DOHH2 (cell line): ENCODE data around the gene PRPF18.

Experiments
- H3F3A ChIP-seq: fragments of 200-600 bp; sonication (generic), shearing (Covaris generic); 2 replicates; pipeline ENCODE4 v1.6.0; 2016; ENCODE audit warnings: antibody characterized with exemption, mild to moderate bottlenecking; ENCODE audit not compliant: control insufficient read depth, insufficient read depth
- H3K27ac ChIP-seq: fragments of 200-600 bp; sonication (generic); 2 replicates; pipeline ENCODE4 v1.5.1; 2014; ENCODE audit warnings: low read depth, mild to moderate bottlenecking, low read length, moderate library complexity
- H3K27me3 ChIP-seq: fragments of 200-600 bp; sonication (generic); 2 replicates; pipeline ENCODE4 v1.6.1; 2014; ENCODE audit warnings: mild to moderate bottlenecking, low read length, mixed read lengths; ENCODE audit not compliant: control insufficient read depth
- H3K36me3 ChIP-seq: fragments of 200-600 bp; sonication (generic); 2 replicates; pipeline ENCODE4 v1.6.1; 2014; ENCODE audit warnings: mild to moderate bottlenecking, low read length, moderate library complexity, mixed read lengths; ENCODE audit not compliant: control insufficient read depth
- H3K4me1 ChIP-seq: fragments of 200-600 bp; sonication (generic); 2 replicates; pipeline ENCODE4 v1.6.1; 2014; ENCODE audit warnings: mild to moderate bottlenecking, low read length, mixed read lengths; ENCODE audit not compliant: control insufficient read depth
- H3K4me2 ChIP-seq: fragments of 200-600 bp; sonication (generic); 2 replicates; pipeline ENCODE4 v1.6.0; 2014; ENCODE audit warnings: mild to moderate bottlenecking, low read length, moderate library complexity
- H3K4me3 ChIP-seq: fragments of 200-600 bp; sonication (generic); 2 replicates; pipeline ENCODE4 v1.5.1; 2014; ENCODE audit warnings: mild to moderate bottlenecking, low read length, mixed read lengths
- H3K79me2 ChIP-seq: fragments of 200-600 bp; sonication (generic); 2 replicates; pipeline ENCODE4 v1.6.1; 2014; ENCODE audit warnings: mild to moderate bottlenecking, low read length, mixed read lengths; ENCODE audit not compliant: control insufficient read depth
- H3K9me2 ChIP-seq: fragments of 200-600 bp; sonication (generic); replicated peaks from 2 replicates; pipeline ENCODE4 v1.6.1; 2014; ENCODE audit warnings: mild to moderate bottlenecking, low read length, mixed read lengths; ENCODE audit not compliant: control insufficient read depth
- H3K9me3 ChIP-seq: fragments of 200-600 bp; sonication (generic); 2 replicates; pipeline ENCODE4 v1.6.1; 2014; ENCODE audit warnings: antibody characterized with exemption, low read length, mixed read lengths; ENCODE audit not compliant: control insufficient read depth, insufficient read depth
- H4K20me1 ChIP-seq: fragments of 200-600 bp; sonication (generic); 2 replicates; pipeline ENCODE4 v1.6.0; 2014; ENCODE audit warnings: low read depth, mild to moderate bottlenecking, antibody characterized with exemption, low read length, moderate library complexity; ENCODE audit not compliant: control insufficient read depth, insufficient read depth
- EZH2phosphoT487 ChIP-seq: fragments of 200-600 bp; sonication (generic); IDR thresholded peaks from 2 replicates; pipeline ENCODE4 v1.6.1; 2017; ENCODE audit warnings: borderline replicate concordance, mild to moderate bottlenecking, antibody characterized with exemption, low read length, moderate library complexity, mixed read lengths
- TF ChIP-seq, protein P1 (sequence below): fragments of 200-600 bp; sonication (generic); IDR thresholded peaks from one replicate; pipeline ENCODE4 v1.5.1; 2014; ENCODE audit warnings: antibody characterized with exemption, mild to moderate bottlenecking, low read depth, low read length; ENCODE audit not compliant: poor library complexity, severe bottlenecking

The PRPF18 gene

DNA sequence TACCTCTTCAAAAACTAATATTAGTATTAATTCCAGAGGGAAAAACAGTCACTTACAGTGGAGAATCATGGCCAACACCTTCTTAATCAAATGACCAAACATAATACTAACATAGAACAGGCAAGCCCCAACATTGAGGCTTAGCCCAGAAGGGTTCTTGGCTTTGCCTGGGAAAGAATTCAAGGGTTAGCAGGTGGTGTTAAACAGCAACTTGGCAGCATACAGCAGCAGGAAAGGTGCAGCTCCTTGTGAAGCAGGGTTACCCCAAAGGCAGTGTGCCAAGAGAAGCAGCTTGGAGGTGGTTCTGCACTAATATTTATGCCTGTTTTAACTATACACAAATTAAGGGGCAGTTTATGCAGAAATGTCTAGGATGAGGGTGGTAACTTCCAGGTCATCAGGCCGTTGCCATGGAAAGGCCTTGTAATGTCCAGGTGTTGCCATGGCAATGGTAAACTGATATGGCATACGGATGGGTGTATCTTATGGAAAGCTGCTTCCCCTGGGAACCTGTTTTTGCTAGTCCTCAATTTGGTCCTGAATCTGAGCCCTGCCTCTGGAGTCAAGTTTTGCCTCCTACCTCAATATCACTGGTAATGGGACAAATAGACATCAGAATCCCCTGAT lies 30.8 kb upstream of the PRPF18 start:
- no peak overlapping the region for H3K27ac ChIP-seq
- no peak overlapping the region for H3K4me2 ChIP-seq
- no peak overlapping the region for H3K4me3 ChIP-seq
- H3K9me3 ChIP-seq: no peaks in the 10 kb centered on the region
- no peaks in the 10 kb centered on the region for H3F3A ChIP-seq
- no peaks in the 10 kb centered on the region for H3K36me3 ChIP-seq
- no peak for TF ChIP-seq EZH2phosphoT487
- TF ChIP-seq, protein P1, sequence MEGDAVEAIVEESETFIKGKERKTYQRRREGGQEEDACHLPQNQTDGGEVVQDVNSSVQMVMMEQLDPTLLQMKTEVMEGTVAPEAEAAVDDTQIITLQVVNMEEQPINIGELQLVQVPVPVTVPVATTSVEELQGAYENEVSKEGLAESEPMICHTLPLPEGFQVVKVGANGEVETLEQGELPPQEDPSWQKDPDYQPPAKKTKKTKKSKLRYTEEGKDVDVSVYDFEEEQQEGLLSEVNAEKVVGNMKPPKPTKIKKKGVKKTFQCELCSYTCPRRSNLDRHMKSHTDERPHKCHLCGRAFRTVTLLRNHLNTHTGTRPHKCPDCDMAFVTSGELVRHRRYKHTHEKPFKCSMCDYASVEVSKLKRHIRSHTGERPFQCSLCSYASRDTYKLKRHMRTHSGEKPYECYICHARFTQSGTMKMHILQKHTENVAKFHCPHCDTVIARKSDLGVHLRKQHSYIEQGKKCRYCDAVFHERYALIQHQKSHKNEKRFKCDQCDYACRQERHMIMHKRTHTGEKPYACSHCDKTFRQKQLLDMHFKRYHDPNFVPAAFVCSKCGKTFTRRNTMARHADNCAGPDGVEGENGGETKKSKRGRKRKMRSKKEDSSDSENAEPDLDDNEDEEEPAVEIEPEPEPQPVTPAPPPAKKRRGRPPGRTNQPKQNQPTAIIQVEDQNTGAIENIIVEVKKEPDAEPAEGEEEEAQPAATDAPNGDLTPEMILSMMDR: no peak
- H3K4me1 ChIP-seq: no peaks in the 10 kb centered on the region
- H3K9me2 ChIP-seq: no peaks in the 10 kb centered on the region
- H3K27me3 ChIP-seq: peaks cover 2% of the 10 kb centered on the region; the same call in 1 of the 2 replicates
- no peaks in the 10 kb centered on the region for H4K20me1 ChIP-seq
- H3K79me2 ChIP-seq: no peaks in the 10 kb centered on the region

DNA sequence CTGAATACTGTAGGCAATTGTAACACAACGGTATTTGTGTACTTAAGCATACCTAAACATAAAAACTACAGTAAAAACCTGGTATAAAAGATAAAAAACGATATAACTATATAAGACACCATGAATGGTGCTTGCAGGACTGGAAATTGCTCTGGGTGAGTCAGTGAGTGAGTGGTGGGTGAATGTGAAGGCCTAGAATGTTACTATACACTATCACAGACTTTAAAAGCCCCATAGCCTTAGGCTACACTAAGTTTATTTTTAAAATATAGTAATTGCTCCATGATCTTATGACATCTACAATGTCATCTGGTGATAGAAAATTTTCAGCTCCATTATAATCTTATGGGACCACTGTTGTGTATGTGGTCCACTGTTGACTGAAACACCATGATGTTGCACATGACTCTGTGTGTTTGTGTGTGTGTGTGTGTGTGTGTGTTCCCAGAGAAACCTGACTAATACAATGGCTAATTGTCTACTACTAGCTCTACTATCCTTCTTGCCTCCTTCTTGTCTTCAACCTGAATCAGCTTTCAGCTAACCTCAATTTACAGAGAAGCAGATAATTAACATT lies 27.6 kb upstream of the PRPF18 start:
- H3F3A ChIP-seq: no peaks in the 10 kb centered on the region
- H3K9me2 ChIP-seq: no peaks in the 10 kb centered on the region
- H3K36me3 ChIP-seq: no peaks in the 10 kb centered on the region
- H3K27ac ChIP-seq: no peak overlapping the region
- H4K20me1 ChIP-seq: no peaks in the 10 kb centered on the region
- H3K27me3 ChIP-seq: peaks cover 2% of the 10 kb centered on the region; the same call in 1 of the 2 replicates
- H3K79me2 ChIP-seq: no peaks in the 10 kb centered on the region
- no peak overlapping the region for H3K4me3 ChIP-seq
- H3K4me1 ChIP-seq: no peaks in the 10 kb centered on the region
- no peak overlapping the region for H3K4me2 ChIP-seq
- TF ChIP-seq EZH2phosphoT487: no peak
- TF ChIP-seq, protein P1: no peak
- no peaks in the 10 kb centered on the region for H3K9me3 ChIP-seq

DNA sequence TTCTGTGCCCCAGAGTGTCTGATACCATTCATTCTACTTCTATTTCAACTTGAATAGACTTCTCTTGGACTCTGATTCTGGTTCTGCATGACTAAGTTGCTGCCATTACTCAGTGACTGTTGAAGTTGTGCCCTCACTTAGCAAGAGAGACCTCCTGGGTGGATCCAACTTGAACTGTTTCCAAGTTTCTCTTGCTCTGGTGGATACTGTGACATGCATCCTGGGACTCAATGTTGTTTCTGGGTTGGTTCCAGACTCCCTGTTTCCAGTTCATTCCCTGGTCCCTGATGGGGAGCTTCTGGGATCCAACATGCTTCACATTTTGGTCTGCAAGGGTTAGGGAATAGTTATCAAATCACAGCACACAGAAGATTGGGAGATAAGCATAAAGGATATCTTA lies 26.2 kb upstream of the PRPF18 start:
- no peaks in the 10 kb centered on the region for H3K9me2 ChIP-seq
- H3K4me3 ChIP-seq: no peak overlapping the region
- no peaks in the 10 kb centered on the region for H3K36me3 ChIP-seq
- no peaks in the 10 kb centered on the region for H3K79me2 ChIP-seq
- no peaks in the 10 kb centered on the region for H3K4me1 ChIP-seq
- no peaks in the 10 kb centered on the region for H3K9me3 ChIP-seq
- TF ChIP-seq, protein P1: no peak
- no peak for TF ChIP-seq EZH2phosphoT487
- H3K27ac ChIP-seq: no peak overlapping the region
- H3K4me2 ChIP-seq: no peak overlapping the region
- H3K27me3 ChIP-seq: peaks cover 2% of the 10 kb centered on the region; the same call in 1 of the 2 replicates
- H3F3A ChIP-seq: no peaks in the 10 kb centered on the region
- H4K20me1 ChIP-seq: no peaks in the 10 kb centered on the region
